DMS53 treated with DMSO at 0.1 percent for 48 hours (cell line): ENCODE measurements around the gene EIF4G3.
"Not testable (repeated sequence)": the region's sequence is repeated elsewhere in the genome, so short reads cannot be mapped to it uniquely, and the experiment has no call there.

Experiments
- DNase-seq: peaks from one replicate; lab custom pipeline; 2025; ENCODE audit not compliant: unreplicated experiment; lab: John Stamatoyannopoulos, UW

The EIF4G3 gene, protein sequence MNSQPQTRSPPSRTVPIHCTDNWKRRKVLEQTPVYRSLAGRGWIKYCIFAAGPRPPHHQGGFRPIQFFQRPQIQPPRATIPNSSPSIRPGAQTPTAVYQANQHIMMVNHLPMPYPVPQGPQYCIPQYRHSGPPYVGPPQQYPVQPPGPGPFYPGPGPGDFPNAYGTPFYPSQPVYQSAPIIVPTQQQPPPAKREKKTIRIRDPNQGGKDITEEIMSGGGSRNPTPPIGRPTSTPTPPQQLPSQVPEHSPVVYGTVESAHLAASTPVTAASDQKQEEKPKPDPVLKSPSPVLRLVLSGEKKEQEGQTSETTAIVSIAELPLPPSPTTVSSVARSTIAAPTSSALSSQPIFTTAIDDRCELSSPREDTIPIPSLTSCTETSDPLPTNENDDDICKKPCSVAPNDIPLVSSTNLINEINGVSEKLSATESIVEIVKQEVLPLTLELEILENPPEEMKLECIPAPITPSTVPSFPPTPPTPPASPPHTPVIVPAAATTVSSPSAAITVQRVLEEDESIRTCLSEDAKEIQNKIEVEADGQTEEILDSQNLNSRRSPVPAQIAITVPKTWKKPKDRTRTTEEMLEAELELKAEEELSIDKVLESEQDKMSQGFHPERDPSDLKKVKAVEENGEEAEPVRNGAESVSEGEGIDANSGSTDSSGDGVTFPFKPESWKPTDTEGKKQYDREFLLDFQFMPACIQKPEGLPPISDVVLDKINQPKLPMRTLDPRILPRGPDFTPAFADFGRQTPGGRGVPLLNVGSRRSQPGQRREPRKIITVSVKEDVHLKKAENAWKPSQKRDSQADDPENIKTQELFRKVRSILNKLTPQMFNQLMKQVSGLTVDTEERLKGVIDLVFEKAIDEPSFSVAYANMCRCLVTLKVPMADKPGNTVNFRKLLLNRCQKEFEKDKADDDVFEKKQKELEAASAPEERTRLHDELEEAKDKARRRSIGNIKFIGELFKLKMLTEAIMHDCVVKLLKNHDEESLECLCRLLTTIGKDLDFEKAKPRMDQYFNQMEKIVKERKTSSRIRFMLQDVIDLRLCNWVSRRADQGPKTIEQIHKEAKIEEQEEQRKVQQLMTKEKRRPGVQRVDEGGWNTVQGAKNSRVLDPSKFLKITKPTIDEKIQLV (N-terminal part only)

DNA sequence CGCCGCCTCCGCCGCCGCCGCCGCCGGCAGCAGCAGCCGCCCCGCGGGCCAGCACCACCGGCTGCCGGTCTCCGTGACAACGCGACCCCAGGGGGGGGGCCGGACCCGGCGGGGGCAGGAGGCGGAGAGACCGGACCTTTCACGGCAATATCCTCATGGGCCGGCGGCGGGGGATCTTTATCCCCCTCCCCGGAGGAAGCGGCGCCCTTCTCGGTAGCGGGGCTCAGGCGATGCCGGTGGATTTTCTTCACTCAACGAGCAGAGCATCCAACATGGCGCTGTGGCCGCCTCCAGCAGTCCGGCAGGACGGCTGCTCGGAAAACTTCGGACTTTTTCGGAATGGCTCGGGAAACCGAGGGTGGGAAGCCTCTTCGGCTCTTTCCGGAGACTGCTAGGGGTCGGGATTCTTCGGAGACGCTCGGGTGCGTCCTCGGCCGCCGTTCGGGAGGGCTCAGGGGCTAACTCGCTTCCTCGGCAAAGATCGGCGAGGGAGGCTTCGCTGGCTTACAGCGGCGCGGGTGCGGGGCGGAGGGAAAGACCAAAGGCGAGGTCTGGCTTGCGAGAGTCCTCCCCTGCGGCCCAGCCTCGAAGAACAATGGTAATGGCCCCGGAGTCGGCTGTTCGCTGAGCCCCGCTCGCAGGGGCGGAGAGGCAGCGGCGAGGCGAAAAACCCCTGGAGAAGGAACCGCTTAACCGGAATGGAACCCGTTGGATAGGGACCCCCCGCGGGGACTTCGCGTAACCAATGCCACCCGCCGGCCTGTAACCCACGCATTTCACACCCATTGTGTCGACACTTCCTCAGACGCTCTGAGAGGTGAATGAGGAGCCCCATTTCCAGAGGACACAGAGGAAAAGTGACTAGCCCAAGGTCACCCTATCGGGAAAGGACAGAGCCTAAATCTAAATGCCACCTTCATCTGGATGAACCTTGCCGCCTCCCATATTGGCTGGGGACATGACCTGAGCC is at the start of gene EIF4G3:
TSS of gene EIF4G3 (minus strand) at position 312 of the 970 bp plus-strand sequence. CDS start 174,155 bp downstream, outside the sequence.
- peak; percentile 95 for DNase-seq

DNA sequence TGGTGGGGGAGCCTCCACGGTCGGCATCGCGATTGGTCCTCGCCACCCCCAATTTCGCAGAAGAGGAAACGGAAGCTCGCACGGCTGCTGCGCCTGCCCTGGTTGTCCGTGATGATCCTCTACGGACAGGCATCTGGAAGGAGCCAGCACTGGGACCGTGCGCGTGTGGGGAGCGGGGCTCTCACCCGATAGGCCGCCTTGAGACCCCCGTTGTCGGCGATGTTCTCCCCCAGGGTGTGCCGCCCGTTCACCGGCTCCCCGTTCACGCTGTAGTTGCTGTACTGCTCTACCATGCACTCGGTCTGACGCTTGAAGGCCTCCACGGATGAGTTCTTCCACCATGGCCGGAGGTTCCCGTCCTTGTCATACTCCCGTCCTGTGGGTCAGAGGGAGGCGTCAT is 48.4 kb upstream of the EIF4G3 start:
- no peak for DNase-seq

DNA sequence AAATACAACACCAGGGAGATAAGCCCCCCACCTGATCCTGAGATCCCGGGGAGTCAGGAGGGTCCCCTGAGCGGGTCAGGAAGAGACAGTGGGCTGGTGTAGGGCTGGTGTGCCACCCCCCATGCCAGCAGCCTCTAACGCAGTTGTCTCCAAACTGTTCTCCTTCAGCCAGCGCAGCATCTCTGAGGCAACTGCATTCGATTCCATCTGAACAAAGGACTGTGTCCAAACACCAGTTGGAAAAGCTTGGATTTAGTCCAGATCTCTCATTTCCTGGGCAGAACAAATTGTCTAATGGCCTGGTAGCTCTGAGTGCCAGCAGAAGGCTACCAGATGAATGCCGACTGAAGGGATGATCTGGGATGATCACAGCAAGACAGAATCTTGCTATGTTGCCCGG is 44.1 kb upstream of the EIF4G3 start:
- no peak for DNase-seq

DNA sequence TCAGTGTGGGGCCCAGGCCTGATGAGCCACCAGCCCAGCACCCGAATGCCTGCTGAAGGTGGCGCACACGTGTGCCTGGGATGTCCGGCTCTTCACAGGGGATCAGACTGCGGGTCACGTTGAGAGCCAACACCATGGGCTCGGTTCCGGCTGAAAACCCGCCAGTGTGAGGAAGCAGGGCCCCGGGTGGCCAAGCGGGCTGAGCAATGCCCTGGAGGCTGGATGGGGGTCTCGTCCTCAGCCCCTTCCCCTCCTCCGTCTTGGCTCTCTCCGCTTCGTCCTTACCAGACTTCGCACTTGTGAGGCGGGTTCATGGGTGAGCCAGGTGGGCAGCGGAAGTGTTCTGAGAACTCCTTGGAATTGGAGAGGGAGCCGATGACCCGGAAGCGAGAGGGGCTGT is 43.0 kb upstream of the EIF4G3 start:
- DNase-seq, result no peak

DNA sequence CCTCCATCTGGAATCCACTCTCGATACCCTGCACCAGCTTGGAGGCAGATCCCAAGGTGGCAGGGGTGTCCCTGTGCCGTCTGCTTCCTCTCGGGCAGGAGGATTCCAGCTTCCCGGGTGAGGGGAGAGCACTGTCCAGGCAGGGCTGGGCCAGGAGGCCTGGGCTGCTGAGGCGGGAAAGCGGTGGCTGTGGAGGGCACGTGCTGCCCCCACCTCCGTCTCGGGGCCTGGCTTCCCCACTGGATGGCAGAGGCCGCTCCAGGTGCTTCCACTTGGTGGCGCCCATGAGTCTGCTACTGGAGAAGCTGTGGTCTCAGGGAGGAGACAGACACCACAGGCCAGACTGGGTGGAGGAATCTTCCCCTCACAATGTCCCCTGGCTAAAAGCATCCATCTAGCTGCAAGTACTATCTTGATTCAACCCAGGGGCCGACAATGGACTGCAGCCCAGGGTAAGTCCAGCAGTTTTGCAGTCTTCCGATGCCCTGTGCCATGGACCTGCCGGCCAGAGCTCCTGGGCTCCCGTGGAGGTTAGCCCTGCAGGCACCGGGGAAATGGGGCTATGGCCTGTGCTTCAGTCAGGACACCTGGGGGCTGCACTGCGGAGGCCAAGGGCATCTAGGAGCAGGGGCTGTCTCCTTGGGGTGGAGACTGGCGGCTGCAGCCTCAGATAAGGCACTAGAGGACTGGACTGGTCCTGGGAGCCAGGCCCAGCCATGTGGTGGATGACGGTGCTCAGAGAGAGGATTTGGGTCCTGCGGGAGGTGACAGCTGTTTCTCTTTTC is 41.3 kb upstream of the EIF4G3 start:
- no peak for DNase-seq

DNA sequence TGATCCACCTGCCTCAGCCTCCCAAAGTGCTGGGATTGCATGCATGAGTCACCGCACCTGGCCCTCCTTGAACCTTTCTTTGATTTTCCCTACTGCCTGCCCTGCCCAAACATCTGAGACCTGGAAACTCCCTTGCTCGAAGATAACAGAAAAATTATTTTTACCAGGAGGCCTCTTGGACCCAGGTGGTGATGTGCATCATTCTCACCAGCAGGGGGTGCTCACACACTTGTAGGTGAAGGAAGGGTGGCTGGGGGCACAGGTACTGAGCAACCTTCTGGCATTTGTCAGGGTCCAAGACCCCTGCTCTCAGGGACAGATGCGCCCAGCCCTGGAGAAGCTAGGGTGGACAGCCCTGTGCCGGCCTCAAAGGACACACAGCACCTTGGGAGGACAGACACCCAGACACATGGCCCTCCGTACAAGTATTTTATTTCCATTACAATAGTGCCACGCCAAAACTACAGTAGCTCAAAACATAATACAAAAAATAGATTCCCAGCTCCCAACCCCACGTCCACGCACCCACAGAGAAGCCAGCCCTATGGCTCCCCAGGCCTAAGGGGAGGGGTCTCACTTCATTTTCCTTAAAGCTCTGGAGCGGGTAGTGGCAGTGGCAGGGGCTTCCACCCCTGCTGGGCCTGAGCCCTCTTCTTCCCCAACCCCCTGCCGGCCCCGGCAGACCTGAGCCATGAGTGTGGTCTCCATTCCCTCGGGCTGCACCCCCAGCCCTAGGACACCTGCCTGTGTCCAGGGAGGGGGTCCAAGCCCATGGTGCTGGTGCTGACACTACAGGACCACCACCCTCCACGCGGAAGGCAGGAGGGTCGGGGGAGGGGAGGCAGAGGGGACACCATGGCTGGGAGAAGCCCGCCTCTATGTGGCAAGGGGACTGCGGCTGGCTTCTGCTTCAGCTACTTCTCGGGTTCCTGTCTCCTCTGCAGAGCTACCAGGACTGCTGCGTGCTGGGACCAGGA is 40.4 kb upstream of the EIF4G3 start:
- DNase-seq, result no peak

DNA sequence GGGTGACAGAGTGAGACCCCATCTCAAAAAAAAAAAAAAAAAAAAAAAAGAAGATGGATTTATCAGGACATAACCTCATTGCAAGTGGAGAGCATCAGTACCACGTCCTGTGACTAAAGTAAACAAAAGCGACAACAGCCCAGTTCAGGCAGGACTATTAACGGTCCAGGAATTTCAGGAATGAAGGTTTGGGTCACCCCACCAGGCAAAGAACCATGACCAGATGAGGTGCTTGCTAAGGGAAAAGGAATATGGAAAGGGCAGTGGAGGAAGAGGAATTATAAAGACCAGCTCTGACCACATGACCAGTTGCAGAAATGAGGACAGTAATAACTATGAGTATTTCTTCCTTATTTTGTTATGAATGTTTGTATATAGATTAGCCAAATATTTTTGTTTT is 35.4 kb upstream of the EIF4G3 start:
- DNase-seq, result no peak

DNA sequence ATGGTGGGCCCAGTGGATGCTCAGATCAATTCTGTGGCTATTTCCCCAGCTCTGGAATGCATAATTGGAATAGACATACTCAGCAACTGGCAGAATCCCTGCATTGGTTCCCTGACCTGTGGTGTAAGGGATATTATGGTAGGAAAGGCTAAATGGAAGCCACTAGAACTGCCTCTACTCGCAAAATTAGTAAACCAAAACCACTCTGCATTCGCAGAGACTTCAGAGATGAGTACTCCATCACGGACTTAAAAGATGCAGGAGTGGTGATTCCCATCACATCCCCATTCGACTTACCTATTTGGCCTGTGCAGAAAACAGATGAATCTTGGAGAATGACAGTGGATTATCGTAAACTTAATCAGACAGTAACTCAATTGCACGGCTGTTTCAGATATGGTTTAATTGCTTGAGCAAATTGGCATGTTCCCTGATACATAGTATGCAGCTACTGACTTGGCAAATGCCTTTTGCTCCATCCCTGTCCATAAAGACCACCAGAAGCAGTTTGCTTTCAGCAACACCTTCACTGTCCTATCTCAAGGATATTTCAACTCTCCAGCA is 31.5 kb upstream of the EIF4G3 start:
- not testable (repeated sequence) for DNase-seq

DNA sequence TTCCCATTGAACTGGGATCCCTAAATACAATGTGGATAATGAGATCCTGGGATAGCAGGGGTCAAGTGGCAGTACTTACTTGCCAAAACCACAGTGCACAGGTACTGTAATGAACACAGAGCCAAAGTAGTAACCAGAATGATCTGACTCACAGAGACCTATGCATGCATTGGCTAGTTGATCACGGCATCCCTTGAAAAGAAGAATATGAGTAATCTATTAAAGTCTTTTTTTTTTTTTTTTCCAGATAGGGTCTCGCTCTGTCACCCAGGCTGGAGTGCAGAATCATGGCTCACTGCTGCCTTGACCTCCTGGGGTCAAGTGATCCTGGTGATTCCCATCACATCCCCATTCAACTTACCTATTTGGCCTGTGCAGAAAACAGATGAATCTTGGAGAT is 29.4 kb upstream of the EIF4G3 start:
- no peak for DNase-seq

DNA sequence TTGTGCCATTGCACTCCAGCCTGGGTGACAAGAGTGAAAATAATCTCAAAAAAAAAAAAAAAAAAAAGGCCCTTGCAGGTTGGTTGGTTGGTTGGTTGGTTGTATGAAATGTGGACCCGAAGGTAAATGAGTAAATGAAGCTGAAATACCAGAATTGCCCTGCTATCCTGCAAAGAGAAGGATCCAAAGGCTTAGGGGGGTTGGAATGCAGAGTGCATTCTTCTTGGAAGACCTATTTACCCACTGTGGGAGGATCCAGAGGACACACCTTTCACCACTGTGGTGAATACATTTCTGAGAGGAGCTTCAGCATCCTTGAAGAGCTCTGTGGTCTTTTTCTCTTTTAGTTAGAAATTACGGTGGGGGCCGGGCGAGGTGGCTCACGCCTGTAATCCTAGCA is 28.7 kb upstream of the EIF4G3 start:
- no peak for DNase-seq

DNA sequence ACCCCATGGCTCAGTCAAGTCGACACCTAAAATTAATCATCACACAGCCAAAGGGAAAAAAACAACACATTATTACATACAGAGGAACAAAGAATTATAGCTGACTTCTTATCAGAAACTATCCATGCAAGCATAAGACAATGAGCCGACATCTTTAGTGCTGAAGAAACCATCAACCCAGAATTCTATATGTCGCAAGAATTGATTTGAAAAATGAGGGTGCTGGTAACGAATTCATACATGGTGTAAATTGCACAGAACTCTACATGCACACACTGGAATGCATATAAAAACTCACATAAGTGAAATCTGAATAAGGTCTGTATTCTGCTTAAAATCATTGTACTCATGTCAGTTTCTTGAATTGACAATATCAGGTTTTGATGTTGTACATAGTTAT is 25.0 kb upstream of the EIF4G3 start:
- DNase-seq, result no peak

DNA sequence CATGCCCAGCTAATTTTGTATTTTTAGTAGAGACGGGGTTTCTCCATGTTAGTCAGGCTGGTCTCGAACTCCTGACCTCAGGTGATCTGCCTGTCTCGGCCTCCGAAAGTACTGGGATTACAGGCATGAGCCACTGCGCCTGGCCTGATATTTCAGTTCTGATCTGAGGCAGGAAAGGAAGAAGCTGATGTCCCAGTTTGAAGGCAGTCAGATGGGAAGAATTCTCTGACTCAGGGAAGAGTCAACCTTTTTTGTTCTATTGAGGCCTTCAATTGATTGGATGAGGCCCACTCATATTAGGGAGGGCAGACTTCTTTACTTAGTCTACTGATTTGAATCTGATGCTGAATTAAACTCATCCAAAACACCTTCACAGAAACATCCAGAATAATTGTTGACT is 24.5 kb upstream of the EIF4G3 start:
- DNase-seq, result not testable (repeated sequence)

DNA sequence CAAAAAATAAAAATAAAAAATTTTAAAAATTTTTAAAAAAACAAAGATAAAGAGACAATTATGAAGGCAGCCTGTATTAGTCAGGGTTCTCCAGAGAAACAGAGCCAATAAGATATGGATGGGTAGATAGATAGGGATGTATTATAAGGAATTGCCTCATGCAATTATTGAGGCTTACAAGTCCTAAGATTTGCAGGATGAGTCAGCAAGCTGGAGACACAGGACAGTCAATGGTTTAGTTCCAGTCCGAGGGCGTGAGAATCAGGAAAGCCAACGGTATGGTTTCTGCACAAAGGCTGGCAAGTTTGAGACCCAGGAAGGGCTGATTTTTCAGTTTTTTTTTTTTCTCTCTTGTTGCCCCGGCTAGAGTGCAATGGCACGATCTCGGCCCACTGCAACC is 24.1 kb upstream of the EIF4G3 start:
- DNase-seq, result no peak

DNA sequence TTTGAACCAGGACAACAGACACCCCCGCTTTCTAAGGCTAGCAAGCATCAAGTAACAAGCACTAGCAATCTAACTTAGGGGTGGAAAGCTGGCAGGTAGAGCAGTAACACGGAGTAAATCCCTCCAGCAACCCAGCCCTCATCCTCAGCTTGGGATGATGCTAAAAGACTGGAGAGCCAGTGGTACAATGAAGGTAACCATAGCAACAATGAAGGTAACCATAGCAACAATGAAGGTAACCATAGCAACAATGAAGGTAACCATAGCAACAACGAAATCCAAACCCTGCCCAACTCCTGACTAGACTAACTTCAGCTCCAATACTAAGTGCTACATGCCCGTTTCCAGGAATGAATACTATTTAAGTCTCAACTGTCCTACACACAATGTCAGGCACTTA is 22.2 kb upstream of the EIF4G3 start:
- DNase-seq, result no peak

DNA sequence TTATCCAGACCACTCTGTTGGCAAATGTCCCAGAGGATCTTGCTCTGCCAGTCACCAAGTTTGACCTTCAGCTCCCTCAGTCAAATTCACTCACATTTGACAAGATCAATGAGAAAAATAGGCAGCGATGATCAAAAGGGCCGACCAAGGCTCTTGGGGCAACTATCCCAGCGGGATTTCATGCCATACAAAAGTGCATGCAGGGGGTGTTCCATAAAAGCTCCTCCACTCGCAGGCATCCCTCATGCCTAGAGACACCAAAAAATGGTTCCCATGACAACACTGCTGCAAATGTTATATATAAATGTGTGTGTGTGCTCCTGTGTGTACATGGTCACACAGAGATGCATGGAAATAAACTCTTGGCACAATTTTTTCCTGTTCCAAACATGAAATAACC is 16.2 kb upstream of the EIF4G3 start:
- no peak for DNase-seq

DNA sequence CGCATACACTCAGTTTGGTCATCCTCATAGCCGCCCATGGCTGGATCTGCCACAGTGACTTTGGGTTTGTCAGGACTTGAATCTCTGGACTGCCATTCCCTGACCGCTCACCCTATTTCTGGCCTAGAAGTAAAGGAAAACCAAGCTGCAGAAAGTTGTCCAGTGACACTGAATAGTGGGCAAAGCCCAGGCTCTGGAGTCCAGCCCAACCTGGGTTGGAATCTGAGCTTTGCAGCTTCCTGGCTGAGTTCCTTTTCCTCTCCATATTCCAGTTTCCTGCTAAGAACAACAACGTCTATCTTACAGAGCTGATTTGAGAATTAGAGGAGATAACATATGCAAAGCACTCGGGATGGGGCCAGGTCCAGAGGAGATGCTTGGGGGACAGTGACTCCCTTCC is 15.6 kb upstream of the EIF4G3 start:
- no peak for DNase-seq

DNA sequence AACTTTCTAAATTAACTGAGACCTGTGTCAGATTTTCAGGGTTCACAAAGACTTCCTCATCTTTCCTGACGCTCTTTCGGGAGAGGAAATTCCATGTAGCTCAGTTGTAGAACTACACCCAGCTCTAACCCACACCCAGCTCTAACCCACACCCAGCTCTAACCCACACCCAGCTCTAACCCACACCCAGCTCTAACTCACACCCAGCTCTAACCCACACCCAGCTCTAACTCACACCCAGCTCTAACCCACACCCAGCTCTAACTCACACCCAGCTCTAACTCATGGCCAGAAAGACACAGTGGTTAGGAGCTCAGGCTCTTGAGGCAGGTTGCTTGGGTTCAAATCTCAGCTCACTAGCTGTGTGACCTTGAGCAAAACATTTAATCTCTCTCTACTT is 14.1 kb upstream of the EIF4G3 start:
- not testable (repeated sequence) for DNase-seq

DNA sequence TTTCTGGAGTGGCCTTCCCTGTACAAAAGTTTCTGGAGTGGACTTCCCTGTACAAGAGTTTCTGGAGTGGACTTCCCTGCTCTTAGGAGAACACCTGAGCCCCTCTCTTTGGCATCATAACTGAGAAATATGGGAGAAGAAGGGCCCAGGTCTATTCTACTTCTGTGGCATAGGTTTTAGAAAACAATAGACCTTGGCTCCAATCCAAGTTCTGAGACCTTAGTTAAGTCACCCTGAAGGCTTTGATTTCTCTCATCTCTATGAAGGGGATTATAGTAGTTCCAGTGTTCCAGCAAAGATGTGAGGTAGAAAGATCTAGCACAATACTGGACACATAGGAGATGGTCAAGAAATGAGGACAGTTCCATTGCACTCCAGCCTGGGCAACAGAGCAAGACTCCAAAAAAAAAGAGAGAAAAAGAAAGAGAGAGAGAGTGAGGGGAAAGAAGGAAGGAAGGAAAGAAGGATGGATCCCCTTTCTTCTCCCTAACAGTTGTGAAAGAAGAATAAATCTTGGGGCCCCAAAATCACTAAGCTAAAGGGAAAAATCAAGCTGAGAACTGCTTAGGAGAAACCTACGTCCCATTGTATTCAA is 13.3 kb upstream of the EIF4G3 start:
- no peak for DNase-seq
